GM23338 (cell line): ENCODE results near the gene MKNK2. TPM values are rescaled to one million over a fixed set of nuclear protein-coding genes. Genes with fewer than 3 reads are reported as not detected.

Experiments
- ATAC-seq: fragments of 200-7000 bp; cut with Tn5 transposase; 3 replicates; pipeline ENCODE4 v1.9.1; 2020
- DNase-seq: peaks from one replicate; pipeline ENCODE4 v3.0.0-alpha.2; 2015; ENCODE audit warnings: low spot score
- H2AFZ ChIP-seq: fragments of 200-600 bp; sonication (generic); 2 replicates; pipeline ENCODE4 v1.8.0; 2016; ENCODE audit warnings: antibody characterized with exemption, mild to moderate bottlenecking, moderate library complexity
- H3F3A ChIP-seq: fragments of 200-600 bp; sonication (generic); replicated peaks from 2 replicates; pipeline ENCODE4 v1.8.0; 2017; ENCODE audit warnings: antibody characterized with exemption, mixed run types, low read depth
- H3K27ac ChIP-seq: fragments of 200-600 bp; sonication (generic); 2 replicates; pipeline ENCODE4 v1.6.1; 2016; ENCODE audit warnings: low read depth
- H3K27me3 ChIP-seq: fragments of 200-600 bp; sonication (generic); 2 replicates; pipeline ENCODE4 v1.8.0; 2016; ENCODE audit warnings: mild to moderate bottlenecking, mixed run types, moderate library complexity; ENCODE audit not compliant: insufficient read depth
- H3K36me3 ChIP-seq: fragments of 200-600 bp; sonication (generic); 2 replicates; pipeline ENCODE4 v1.8.0; 2016; ENCODE audit warnings: mild to moderate bottlenecking; ENCODE audit not compliant: insufficient read depth
- H3K4me1 ChIP-seq: fragments of 200-600 bp; sonication (generic); 2 replicates; pipeline ENCODE4 v1.8.0; 2016; ENCODE audit warnings: mild to moderate bottlenecking, moderate library complexity; ENCODE audit not compliant: insufficient read depth
- H3K4me2 ChIP-seq: fragments of 200-600 bp; sonication (generic); 2 replicates; pipeline ENCODE4 v1.7.1; 2017; ENCODE audit warnings: mixed run types
- H3K4me3 ChIP-seq: fragments of 200-600 bp; sonication (generic); 2 replicates; pipeline ENCODE4 v1.6.1; 2016; ENCODE audit warnings: mixed run types
- H3K79me2 ChIP-seq: fragments of 200-600 bp; sonication (generic); replicated peaks from 2 replicates; pipeline ENCODE4 v1.8.0; 2017; ENCODE audit warnings: mild to moderate bottlenecking; ENCODE audit not compliant: insufficient read depth
- H3K9me2 ChIP-seq: fragments of 200-600 bp; sonication (generic); 2 replicates; pipeline ENCODE4 v1.8.0; 2017; ENCODE audit not compliant: insufficient read depth
- H4K20me1 ChIP-seq: fragments of 200-600 bp; sonication (generic); replicated peaks from 2 replicates; pipeline ENCODE4 v1.8.0; 2017; ENCODE audit warnings: mild to moderate bottlenecking; ENCODE audit not compliant: insufficient read depth
- H3K27ac Mint-ChIP-seq: 2 replicates; pipeline ENCODE4 v1.8.0; 2020; ENCODE audit warnings: inconsistent platforms, mild to moderate bottlenecking, moderate library complexity, mixed read lengths
- H3K27me3 Mint-ChIP-seq: 3 replicates; pipeline ENCODE4 v1.8.0; 2022; ENCODE audit warnings: low read depth, mild to moderate bottlenecking, moderate library complexity, mixed read lengths, inconsistent platforms; ENCODE audit not compliant: insufficient read depth, poor library complexity
- H3K36me3 Mint-ChIP-seq: 3 replicates; pipeline ENCODE4 v1.8.0; 2021; ENCODE audit warnings: low read depth, mild to moderate bottlenecking, inconsistent platforms, moderate library complexity, mixed read lengths
- H3K4me1 Mint-ChIP-seq: 3 replicates; pipeline ENCODE4 v1.8.0; 2020; ENCODE audit warnings: mild to moderate bottlenecking, inconsistent platforms, mixed read lengths
- H3K4me3 Mint-ChIP-seq: 3 replicates; pipeline ENCODE4 v1.8.0; 2021; ENCODE audit warnings: moderate library complexity, mild to moderate bottlenecking, inconsistent platforms, mixed read lengths
- H3K9me3 Mint-ChIP-seq: 3 replicates; pipeline ENCODE4 v1.8.0; 2020; ENCODE audit warnings: moderate library complexity, mild to moderate bottlenecking, inconsistent platforms, mixed read lengths
- CREB1 ChIP-seq: fragments of 250-450 bp; sonication (Bioruptor Pico); IDR thresholded peaks from 2 replicates; pipeline ENCODE4 v1.5.0; 2020; ENCODE audit warnings: low read depth, mild to moderate bottlenecking, moderate library complexity
- EZH2 ChIP-seq: fragments of 200-600 bp; sonication (generic); IDR thresholded peaks from one replicate; pipeline ENCODE4 v1.8.0; 2017; ENCODE audit warnings: antibody characterized with exemption, mild to moderate bottlenecking, low read depth; ENCODE audit not compliant: unreplicated experiment
- EZH2phosphoT487 ChIP-seq: fragments of 200-600 bp; sonication (generic); IDR thresholded peaks from one replicate; pipeline ENCODE4 v1.8.1; 2018; ENCODE audit warnings: antibody characterized with exemption; ENCODE audit not compliant: unreplicated experiment
- JUNB ChIP-seq: IDR thresholded peaks from one replicate; pipeline ENCODE4 v1.6.1; 2016; ENCODE audit warnings: antibody characterized with exemption; ENCODE audit not compliant: unreplicated experiment
- NANOG ChIP-seq: IDR thresholded peaks from 2 replicates; pipeline ENCODE4 v1.6.1; 2016; ENCODE audit warnings: antibody characterized with exemption, borderline replicate concordance
- POLR2AphosphoS5 ChIP-seq: IDR thresholded peaks from 2 replicates; pipeline ENCODE4 v1.6.1; 2016; ENCODE audit warnings: antibody characterized with exemption, low read depth
- STAT1 ChIP-seq: IDR thresholded peaks from one replicate; pipeline ENCODE4 v1.6.1; 2016; ENCODE audit warnings: antibody characterized with exemption; ENCODE audit not compliant: unreplicated experiment
- ZNF114 ChIP-seq: fragments of 250-450 bp; sonication (Bioruptor Pico); IDR thresholded peaks from 2 replicates; pipeline ENCODE4 v1.5.0; 2020; ENCODE audit warnings: mild to moderate bottlenecking, moderate library complexity
- ZNF331 ChIP-seq: fragments of 250-450 bp; sonication (Bioruptor Pico); IDR thresholded peaks from 2 replicates; pipeline ENCODE4 v1.5.0; 2020; ENCODE audit warnings: low read depth, mild to moderate bottlenecking, moderate library complexity
- polyA plus RNA-seq: library from polyadenylated mRNA; unstranded; fragments of >200 nt; fragmentation: Nextera tagmentation; extraction: Ambion mirVana; gene quantifications from 2 replicates; pipeline ENCODE4 v1.2.1, GENCODE V29; 2016
- total RNA-seq: library from RNA; depleted of rRNA; stranded (reverse); fragments of >200 nt; shearing (Covaris generic); gene quantifications from 2 replicates; pipeline ENCODE4 v1.2.3, GENCODE V29; 2014
- TF ChIP-seq, protein P1 (sequence below): IDR thresholded peaks from one replicate; pipeline ENCODE4 v1.6.1; 2018; ENCODE audit warnings: antibody characterized with exemption; ENCODE audit not compliant: unreplicated experiment
- TF ChIP-seq, protein P2 (sequence below), 2 experiments: fragments of 200-600 bp in 1 of 2; sonication (generic) in 1 of 2; conservative IDR thresholded peaks; 2 replicates each; pipeline versions ENCODE4 v1.5.1 to v1.6.1; 2016 to 2017; ENCODE audit warnings: antibody characterized with exemption in 2 of 2, low read depth in 2 of 2, mild to moderate bottlenecking in 2 of 2, moderate library complexity in 1 of 2
- TF ChIP-seq, protein P3 (sequence below): IDR thresholded peaks from 2 replicates; pipeline ENCODE4 v1.6.1; 2016; ENCODE audit warnings: antibody characterized with exemption
- TF ChIP-seq, protein P4 (sequence below): fragments of 250-450 bp; sonication (Bioruptor Pico); IDR thresholded peaks from 2 replicates; pipeline ENCODE4 v1.5.0; 2020; ENCODE audit warnings: mild to moderate bottlenecking, moderate library complexity

Gene MKNK2
- total and polyA plus RNA-seq, 2 experiments from 2014 or later: 71.0 to 159 TPM

DNA sequence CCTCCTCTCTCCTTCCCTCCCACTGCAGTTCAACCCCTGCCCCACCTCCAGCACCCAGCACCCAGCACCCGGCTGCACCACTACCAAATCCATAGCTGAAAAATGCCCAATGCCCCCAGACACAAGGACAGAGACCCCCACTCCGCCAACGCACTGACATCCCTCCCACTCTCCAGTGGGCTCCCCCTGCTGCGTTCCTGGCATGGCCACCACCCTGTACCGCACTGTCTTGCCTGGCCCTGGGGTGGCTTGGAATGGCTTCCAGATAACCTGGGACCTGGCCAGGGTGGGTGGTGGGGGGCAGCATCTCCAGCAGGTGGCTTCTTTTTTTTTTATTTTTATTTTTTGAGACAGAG lies 5.8 kb upstream of the MKNK2 start:
- peaks cover 5% of the 10 kb centered on the region for H3K27me3 Mint-ChIP-seq
- Histone ChIP-seq H2AFZ (no peak overlapping the region), H3K27me3 (no peaks in the 10 kb centered on the region), H3F3A (peaks cover 6% of the 10 kb centered on the region; the same call in 1 of the 2 replicates), H3K27ac (no peak overlapping the region), H3K4me3 (no peak overlapping the region), H3K36me3 (no peaks in the 10 kb centered on the region), H3K4me1 (peaks cover 11% of the 10 kb centered on the region), H3K9me2 (no peaks in the 10 kb centered on the region), H4K20me1 (no peaks in the 10 kb centered on the region), H3K4me2 (no peak overlapping the region), H3K79me2 (no peaks in the 10 kb centered on the region)
- no peak for ATAC-seq
- no peak overlapping the region for H3K4me3 Mint-ChIP-seq
- peaks cover 18% of the 10 kb centered on the region for H3K4me1 Mint-ChIP-seq
- DNase-seq: no peak
- no peaks in the 10 kb centered on the region for H3K9me3 Mint-ChIP-seq
- H3K27ac Mint-ChIP-seq: no peak overlapping the region
- no peaks in the 10 kb centered on the region for H3K36me3 Mint-ChIP-seq
- TF ChIP-seq STAT1 (no peak), JUNB (no peak), ZNF114 (no peak), ZNF331 (no peak), CREB1 (CRISPR knock-in tag) (no peak), POLR2AphosphoS5 (no peak), NANOG (no peak), EZH2phosphoT487 (no peak), EZH2 (no peak)
- TF ChIP-seq, protein P1, sequence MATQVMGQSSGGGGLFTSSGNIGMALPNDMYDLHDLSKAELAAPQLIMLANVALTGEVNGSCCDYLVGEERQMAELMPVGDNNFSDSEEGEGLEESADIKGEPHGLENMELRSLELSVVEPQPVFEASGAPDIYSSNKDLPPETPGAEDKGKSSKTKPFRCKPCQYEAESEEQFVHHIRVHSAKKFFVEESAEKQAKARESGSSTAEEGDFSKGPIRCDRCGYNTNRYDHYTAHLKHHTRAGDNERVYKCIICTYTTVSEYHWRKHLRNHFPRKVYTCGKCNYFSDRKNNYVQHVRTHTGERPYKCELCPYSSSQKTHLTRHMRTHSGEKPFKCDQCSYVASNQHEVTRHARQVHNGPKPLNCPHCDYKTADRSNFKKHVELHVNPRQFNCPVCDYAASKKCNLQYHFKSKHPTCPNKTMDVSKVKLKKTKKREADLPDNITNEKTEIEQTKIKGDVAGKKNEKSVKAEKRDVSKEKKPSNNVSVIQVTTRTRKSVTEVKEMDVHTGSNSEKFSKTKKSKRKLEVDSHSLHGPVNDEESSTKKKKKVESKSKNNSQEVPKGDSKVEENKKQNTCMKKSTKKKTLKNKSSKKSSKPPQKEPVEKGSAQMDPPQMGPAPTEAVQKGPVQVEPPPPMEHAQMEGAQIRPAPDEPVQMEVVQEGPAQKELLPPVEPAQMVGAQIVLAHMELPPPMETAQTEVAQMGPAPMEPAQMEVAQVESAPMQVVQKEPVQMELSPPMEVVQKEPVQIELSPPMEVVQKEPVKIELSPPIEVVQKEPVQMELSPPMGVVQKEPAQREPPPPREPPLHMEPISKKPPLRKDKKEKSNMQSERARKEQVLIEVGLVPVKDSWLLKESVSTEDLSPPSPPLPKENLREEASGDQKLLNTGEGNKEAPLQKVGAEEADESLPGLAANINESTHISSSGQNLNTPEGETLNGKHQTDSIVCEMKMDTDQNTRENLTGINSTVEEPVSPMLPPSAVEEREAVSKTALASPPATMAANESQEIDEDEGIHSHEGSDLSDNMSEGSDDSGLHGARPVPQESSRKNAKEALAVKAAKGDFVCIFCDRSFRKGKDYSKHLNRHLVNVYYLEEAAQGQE: no peak
- TF ChIP-seq, protein P2, sequence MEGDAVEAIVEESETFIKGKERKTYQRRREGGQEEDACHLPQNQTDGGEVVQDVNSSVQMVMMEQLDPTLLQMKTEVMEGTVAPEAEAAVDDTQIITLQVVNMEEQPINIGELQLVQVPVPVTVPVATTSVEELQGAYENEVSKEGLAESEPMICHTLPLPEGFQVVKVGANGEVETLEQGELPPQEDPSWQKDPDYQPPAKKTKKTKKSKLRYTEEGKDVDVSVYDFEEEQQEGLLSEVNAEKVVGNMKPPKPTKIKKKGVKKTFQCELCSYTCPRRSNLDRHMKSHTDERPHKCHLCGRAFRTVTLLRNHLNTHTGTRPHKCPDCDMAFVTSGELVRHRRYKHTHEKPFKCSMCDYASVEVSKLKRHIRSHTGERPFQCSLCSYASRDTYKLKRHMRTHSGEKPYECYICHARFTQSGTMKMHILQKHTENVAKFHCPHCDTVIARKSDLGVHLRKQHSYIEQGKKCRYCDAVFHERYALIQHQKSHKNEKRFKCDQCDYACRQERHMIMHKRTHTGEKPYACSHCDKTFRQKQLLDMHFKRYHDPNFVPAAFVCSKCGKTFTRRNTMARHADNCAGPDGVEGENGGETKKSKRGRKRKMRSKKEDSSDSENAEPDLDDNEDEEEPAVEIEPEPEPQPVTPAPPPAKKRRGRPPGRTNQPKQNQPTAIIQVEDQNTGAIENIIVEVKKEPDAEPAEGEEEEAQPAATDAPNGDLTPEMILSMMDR (conservative IDR thresholded peaks at IDR 0.05; ENCODE audit: low read depth in 2 of 2): no peak
- TF ChIP-seq, protein P3, sequence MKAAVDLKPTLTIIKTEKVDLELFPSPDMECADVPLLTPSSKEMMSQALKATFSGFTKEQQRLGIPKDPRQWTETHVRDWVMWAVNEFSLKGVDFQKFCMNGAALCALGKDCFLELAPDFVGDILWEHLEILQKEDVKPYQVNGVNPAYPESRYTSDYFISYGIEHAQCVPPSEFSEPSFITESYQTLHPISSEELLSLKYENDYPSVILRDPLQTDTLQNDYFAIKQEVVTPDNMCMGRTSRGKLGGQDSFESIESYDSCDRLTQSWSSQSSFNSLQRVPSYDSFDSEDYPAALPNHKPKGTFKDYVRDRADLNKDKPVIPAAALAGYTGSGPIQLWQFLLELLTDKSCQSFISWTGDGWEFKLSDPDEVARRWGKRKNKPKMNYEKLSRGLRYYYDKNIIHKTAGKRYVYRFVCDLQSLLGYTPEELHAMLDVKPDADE: no peak
- TF ChIP-seq, protein P4, sequence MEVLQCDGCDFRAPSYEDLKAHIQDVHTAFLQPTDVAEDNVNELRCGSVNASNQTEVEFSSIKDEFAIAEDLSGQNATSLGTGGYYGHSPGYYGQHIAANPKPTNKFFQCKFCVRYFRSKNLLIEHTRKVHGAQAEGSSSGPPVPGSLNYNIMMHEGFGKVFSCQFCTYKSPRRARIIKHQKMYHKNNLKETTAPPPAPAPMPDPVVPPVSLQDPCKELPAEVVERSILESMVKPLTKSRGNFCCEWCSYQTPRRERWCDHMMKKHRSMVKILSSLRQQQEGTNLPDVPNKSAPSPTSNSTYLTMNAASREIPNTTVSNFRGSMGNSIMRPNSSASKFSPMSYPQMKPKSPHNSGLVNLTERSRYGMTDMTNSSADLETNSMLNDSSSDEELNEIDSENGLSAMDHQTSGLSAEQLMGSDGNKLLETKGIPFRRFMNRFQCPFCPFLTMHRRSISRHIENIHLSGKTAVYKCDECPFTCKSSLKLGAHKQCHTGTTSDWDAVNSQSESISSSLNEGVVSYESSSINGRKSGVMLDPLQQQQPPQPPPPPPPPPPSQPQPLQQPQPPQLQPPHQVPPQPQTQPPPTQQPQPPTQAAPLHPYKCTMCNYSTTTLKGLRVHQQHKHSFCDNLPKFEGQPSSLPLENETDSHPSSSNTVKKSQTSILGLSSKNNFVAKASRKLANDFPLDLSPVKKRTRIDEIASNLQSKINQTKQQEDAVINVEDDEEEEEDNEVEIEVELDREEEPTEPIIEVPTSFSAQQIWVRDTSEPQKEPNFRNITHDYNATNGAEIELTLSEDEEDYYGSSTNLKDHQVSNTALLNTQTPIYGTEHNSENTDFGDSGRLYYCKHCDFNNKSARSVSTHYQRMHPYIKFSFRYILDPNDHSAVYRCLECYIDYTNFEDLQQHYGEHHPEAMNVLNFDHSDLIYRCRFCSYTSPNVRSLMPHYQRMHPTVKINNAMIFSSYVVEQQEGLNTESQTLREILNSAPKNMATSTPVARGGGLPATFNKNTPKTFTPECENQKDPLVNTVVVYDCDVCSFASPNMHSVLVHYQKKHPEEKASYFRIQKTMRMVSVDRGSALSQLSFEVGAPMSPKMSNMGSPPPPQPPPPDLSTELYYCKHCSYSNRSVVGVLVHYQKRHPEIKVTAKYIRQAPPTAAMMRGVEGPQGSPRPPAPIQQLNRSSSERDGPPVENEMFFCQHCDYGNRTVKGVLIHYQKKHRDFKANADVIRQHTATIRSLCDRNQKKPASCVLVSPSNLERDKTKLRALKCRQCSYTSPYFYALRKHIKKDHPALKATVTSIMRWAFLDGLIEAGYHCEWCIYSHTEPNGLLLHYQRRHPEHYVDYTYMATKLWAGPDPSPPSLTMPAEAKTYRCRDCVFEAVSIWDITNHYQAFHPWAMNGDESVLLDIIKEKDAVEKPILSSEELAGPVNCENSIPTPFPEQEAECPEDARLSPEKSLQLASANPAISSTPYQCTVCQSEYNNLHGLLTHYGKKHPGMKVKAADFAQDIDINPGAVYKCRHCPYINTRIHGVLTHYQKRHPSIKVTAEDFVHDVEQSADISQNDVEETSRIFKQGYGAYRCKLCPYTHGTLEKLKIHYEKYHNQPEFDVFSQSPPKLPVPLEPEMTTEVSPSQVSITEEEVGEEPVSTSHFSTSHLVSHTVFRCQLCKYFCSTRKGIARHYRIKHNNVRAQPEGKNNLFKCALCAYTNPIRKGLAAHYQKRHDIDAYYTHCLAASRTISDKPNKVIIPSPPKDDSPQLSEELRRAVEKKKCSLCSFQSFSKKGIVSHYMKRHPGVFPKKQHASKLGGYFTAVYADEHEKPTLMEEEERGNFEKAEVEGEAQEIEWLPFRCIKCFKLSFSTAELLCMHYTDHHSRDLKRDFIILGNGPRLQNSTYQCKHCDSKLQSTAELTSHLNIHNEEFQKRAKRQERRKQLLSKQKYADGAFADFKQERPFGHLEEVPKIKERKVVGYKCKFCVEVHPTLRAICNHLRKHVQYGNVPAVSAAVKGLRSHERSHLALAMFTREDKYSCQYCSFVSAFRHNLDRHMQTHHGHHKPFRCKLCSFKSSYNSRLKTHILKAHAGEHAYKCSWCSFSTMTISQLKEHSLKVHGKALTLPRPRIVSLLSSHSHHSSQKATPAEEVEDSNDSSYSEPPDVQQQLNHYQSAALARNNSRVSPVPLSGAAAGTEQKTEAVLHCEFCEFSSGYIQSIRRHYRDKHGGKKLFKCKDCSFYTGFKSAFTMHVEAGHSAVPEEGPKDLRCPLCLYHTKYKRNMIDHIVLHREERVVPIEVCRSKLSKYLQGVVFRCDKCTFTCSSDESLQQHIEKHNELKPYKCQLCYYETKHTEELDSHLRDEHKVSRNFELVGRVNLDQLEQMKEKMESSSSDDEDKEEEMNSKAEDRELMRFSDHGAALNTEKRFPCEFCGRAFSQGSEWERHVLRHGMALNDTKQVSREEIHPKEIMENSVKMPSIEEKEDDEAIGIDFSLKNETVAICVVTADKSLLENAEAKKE (CRISPR knock-in tag): no peak
